H9 (cell line): ENCODE measurements around the gene LMF2. TPM values are rescaled to one million over a fixed set of nuclear protein-coding genes. Genes with fewer than 3 reads are reported as not detected.

Source experiments
- DNase-seq: peaks from one replicate; pipeline ENCODE4 v3.0.0-alpha.2; 2017
- H2AFZ ChIP-seq: one replicate; pipeline ENCODE4 v1.6.1; 2013; ENCODE audit warnings: mild to moderate bottlenecking, low read length, control low read depth, moderate library complexity
- H2AK5ac ChIP-seq: 2 replicates; pipeline ENCODE4 v1.6.1; 2013; ENCODE audit warnings: low read length, control low read depth, mixed read lengths; ENCODE audit not compliant: insufficient read length
- H2BK120ac ChIP-seq: one replicate; pipeline ENCODE4 v1.6.1; 2013; ENCODE audit warnings: low read depth, mild to moderate bottlenecking, low read length, control low read depth, inconsistent platforms; ENCODE audit not compliant: poor library complexity, severe bottlenecking
- H2BK12ac ChIP-seq: 2 replicates; pipeline ENCODE4 v1.6.1; 2013; ENCODE audit warnings: low read length, control low read depth, mixed read lengths, low read depth; ENCODE audit not compliant: insufficient read length
- H2BK15ac ChIP-seq: 2 replicates; pipeline ENCODE4 v1.6.1; 2013; ENCODE audit warnings: low read depth, low read length, control low read depth
- H2BK20ac ChIP-seq: one replicate; pipeline ENCODE4 v1.6.1; 2013; ENCODE audit warnings: low read depth, mild to moderate bottlenecking, low read length, control low read depth, inconsistent platforms; ENCODE audit not compliant: poor library complexity, severe bottlenecking
- H2BK5ac ChIP-seq: 2 replicates; pipeline ENCODE4 v1.6.1; 2013; ENCODE audit warnings: low read length, control low read depth, mixed read lengths; ENCODE audit not compliant: insufficient read length
- H3K14ac ChIP-seq: 2 replicates; pipeline ENCODE4 v1.6.1; 2013; ENCODE audit warnings: low read length, control low read depth; ENCODE audit not compliant: insufficient read depth
- H3K18ac ChIP-seq: 2 replicates; pipeline ENCODE4 v1.6.1; 2013; ENCODE audit warnings: low read depth, mild to moderate bottlenecking, mixed read lengths, low read length, control low read depth; ENCODE audit not compliant: insufficient read length
- H3K23ac ChIP-seq: 2 replicates; pipeline ENCODE4 v1.6.1; 2013; ENCODE audit warnings: low read length, control low read depth, mixed read lengths, low read depth; ENCODE audit not compliant: insufficient read length
- H3K23me2 ChIP-seq: 2 replicates; pipeline ENCODE4 v1.6.1; 2013; ENCODE audit warnings: low read depth, mild to moderate bottlenecking, mixed read lengths, low read length, control low read depth; ENCODE audit not compliant: insufficient read length, poor library complexity, severe bottlenecking
- H3K27ac ChIP-seq: 2 replicates; pipeline ENCODE4 v1.5.1; 2013; ENCODE audit warnings: low read length, control low read depth, mixed read lengths, low read depth; ENCODE audit not compliant: insufficient read length
- H3K27me3 ChIP-seq: 2 replicates; pipeline ENCODE4 v1.6.1; 2013; ENCODE audit warnings: low read length, control low read depth, inconsistent platforms; ENCODE audit not compliant: insufficient read depth
- H3K4ac ChIP-seq: 2 replicates; pipeline ENCODE4 v1.6.1; 2013; ENCODE audit warnings: low read depth, mild to moderate bottlenecking, control low read depth, inconsistent platforms, low read length, moderate library complexity
- H3K4me1 ChIP-seq: 2 replicates; pipeline ENCODE4 v1.6.1; 2013; ENCODE audit warnings: low read length, control low read depth, inconsistent platforms; ENCODE audit not compliant: insufficient read depth
- H3K4me2 ChIP-seq: 2 replicates; pipeline ENCODE4 v1.6.1; 2013; ENCODE audit warnings: low read length, control low read depth, mixed read lengths; ENCODE audit not compliant: insufficient read length, insufficient read depth
- H3K56ac ChIP-seq: 2 replicates; pipeline ENCODE4 v1.6.1; 2013; ENCODE audit warnings: low read depth, mild to moderate bottlenecking, mixed read lengths, low read length, control low read depth; ENCODE audit not compliant: insufficient read length
- H3K79me1 ChIP-seq: 2 replicates; pipeline ENCODE4 v1.6.1; 2013; ENCODE audit warnings: low read depth, mild to moderate bottlenecking, moderate library complexity, low read length, control low read depth, inconsistent platforms; ENCODE audit not compliant: insufficient read depth, poor library complexity, severe bottlenecking
- H3K79me2 ChIP-seq: 2 replicates; pipeline ENCODE4 v1.6.1; 2013; ENCODE audit warnings: low read length, control low read depth, inconsistent platforms; ENCODE audit not compliant: insufficient read depth
- H3K9ac ChIP-seq: 2 replicates; pipeline ENCODE4 v1.6.1; 2013; ENCODE audit warnings: low read length, control low read depth, mixed read lengths; ENCODE audit not compliant: insufficient read length; ENCODE audit errors: extremely low read depth
- H3K9me3 ChIP-seq: one replicate; pipeline ENCODE4 v1.6.1; 2013; ENCODE audit warnings: low read depth, low read length, inconsistent platforms; ENCODE audit not compliant: control insufficient read depth
- H3T11ph ChIP-seq: one replicate; pipeline ENCODE4 v1.6.1; 2013; ENCODE audit warnings: mild to moderate bottlenecking, low read length, control low read depth, inconsistent platforms
- H4K20me1 ChIP-seq: one replicate; pipeline ENCODE4 v1.6.1; 2013; ENCODE audit not compliant: control insufficient read depth, insufficient read length, insufficient read depth
- H4K5ac ChIP-seq: 2 replicates; pipeline ENCODE4 v1.6.1; 2013; ENCODE audit warnings: low read depth, mild to moderate bottlenecking, mixed read lengths, low read length, control low read depth; ENCODE audit not compliant: insufficient read length
- H4K8ac ChIP-seq: replicated peaks from 2 replicates; pipeline ENCODE4 v1.6.1; 2013; ENCODE audit warnings: low read length, control low read depth, mixed read lengths, low read depth; ENCODE audit not compliant: insufficient read length
- H4K91ac ChIP-seq: 2 replicates; pipeline ENCODE4 v1.6.1; 2013; ENCODE audit warnings: low read depth, mild to moderate bottlenecking, moderate library complexity, mixed read lengths, low read length, control low read depth; ENCODE audit not compliant: insufficient read length
- H3K27ac Mint-ChIP-seq, 3 experiments: 2 replicates in 2 of 3; 3 replicates in 1 of 3; pipeline ENCODE4 v1.8.0; 2020 to 2021; ENCODE audit warnings: mixed read lengths in 3 of 3, mild to moderate bottlenecking in 1 of 3, moderate library complexity in 1 of 3
- H3K27me3 Mint-ChIP-seq: 2 replicates; pipeline ENCODE4 v1.8.0; 2021; ENCODE audit warnings: low read depth, mild to moderate bottlenecking, moderate library complexity, mixed read lengths
- H3K36me3 Mint-ChIP-seq, 3 experiments: 2 replicates in 2 of 3; 3 replicates in 1 of 3; pipeline ENCODE4 v1.8.0; 2020 to 2021; ENCODE audit warnings: low read depth in 3 of 3, mixed read lengths in 3 of 3; ENCODE audit not compliant: insufficient read depth in 1 of 3
- H3K4me1 Mint-ChIP-seq, 2 experiments: 2 replicates each; pipeline ENCODE4 v1.8.0; 2020; ENCODE audit warnings: mixed read lengths in 2 of 2
- H3K4me3 Mint-ChIP-seq, 2 experiments: 2 replicates in 1 of 2; 3 replicates in 1 of 2; pipeline ENCODE4 v1.8.0; 2020 to 2021; ENCODE audit warnings: mild to moderate bottlenecking in 2 of 2, mixed read lengths in 2 of 2, moderate library complexity in 1 of 2
- H3K9me3 Mint-ChIP-seq, 2 experiments: 2 replicates in 1 of 2; 3 replicates in 1 of 2; pipeline ENCODE4 v1.8.0; 2020; ENCODE audit warnings: mild to moderate bottlenecking in 2 of 2, mixed read lengths in 2 of 2, moderate library complexity in 1 of 2
- CTCF ChIP-seq: fragments of 200-600 bp; sonication (generic); conservative IDR thresholded peaks from 3 replicates; pipeline ENCODE4 v1.8.0; 2021; ENCODE audit warnings: antibody characterized with exemption, mild to moderate bottlenecking
- WGBS: extraction: QIAGEN DNeasy Blood & Tissue Kit; methylation state at CpG from one replicate; pipeline ENCODE4 v1.1.7; 2013; ENCODE audit warnings: missing lambda C conversion rate, low lambda C conversion rate, mixed read lengths; ENCODE audit not compliant: insufficient read length; ENCODE audit errors: extremely low coverage; 5-methylcytosine and 5-hydroxymethylcytosine counted together
- total RNA-seq: library from RNA; stranded (reverse); gene quantifications from 2 replicates; pipeline ENCODE4 v1.2.1, GENCODE V29; 2021

Gene LMF2
- total RNA-seq, 1 experiment from 2014 or later: 43.6 TPM

DNA sequence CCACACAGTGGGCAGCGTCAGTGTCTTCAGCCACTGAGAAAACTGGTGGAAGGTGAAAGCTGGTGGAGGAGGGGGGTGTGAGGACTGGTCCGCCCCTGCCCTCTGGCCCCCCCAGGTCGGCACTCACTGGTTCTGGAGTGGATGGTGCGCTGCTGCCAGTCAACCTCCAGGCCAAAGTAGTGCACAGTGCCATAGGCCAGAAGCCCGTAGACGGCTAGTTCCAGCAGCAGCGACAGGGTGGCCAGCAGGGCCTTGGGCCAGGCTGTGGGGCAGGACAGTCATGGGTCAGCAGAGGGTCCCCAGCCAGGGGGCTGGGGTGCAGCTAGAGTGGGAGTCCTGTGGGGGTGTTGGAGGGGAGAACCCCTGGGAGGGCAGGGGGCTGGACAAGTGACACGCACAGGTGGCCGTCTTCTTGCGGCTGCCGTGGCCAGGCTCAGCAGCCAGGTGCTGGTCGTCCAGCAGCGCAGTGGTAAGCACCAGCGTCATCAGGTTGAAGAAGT lies 2.2 kb downstream of the LMF2 start:
- H3K4me1 ChIP-seq: no peaks in the 10 kb centered on the region
- no peak overlapping the region for H4K91ac ChIP-seq
- H3K79me1 ChIP-seq: peaks cover 7% of the 10 kb centered on the region
- Mint-ChIP-seq H3K4me3 (no peak overlapping the region), H3K27me3 (no peaks in the 10 kb centered on the region), H3K36me3 (peaks cover 0 to 3% (median 0%) of the 10 kb centered on the region in 3 experiments; a peak in 2 of 7 replicates), H3K4me1 (peaks cover 10 to 14% of the 10 kb centered on the region in 2 experiments), H3K27ac (no peak overlapping the region), H3K9me3 (no peaks in the 10 kb centered on the region)
- no peak overlapping the region for H3K4ac ChIP-seq
- no peaks in the 10 kb centered on the region for H4K20me1 ChIP-seq
- peaks cover 12% of the 10 kb centered on the region for H3K23me2 ChIP-seq
- H2BK12ac ChIP-seq: no peak overlapping the region
- peaks cover 9% of the 10 kb centered on the region; the same call in 1 of the 2 replicates for H3K79me2 ChIP-seq
- H3K18ac ChIP-seq: no peak overlapping the region
- H3K4me2 ChIP-seq: no peak overlapping the region
- H3K9ac ChIP-seq: no peak overlapping the region
- DNase-seq: no peak
- no peak for TF ChIP-seq CTCF
- WGBS: no CpG with 5 or more reads among the region's 14 CpGs
- H2BK120ac ChIP-seq: no peak overlapping the region
- H2BK15ac ChIP-seq: no peak overlapping the region
- H4K5ac ChIP-seq: no peak overlapping the region
- H3K14ac ChIP-seq: no peak overlapping the region
- no peak overlapping the region for H4K8ac ChIP-seq
- no peak overlapping the region for H2BK5ac ChIP-seq
- no peak overlapping the region for H3K56ac ChIP-seq
- no peaks in the 10 kb centered on the region for H3K9me3 ChIP-seq
- no peak overlapping the region for H3K23ac ChIP-seq
- H3K27ac ChIP-seq: no peak overlapping the region
- H2BK20ac ChIP-seq: no peak overlapping the region
- H3K27me3 ChIP-seq: no peaks in the 10 kb centered on the region
- no peak overlapping the region for H2AK5ac ChIP-seq
- H2AFZ ChIP-seq: no peak overlapping the region
- H3T11ph ChIP-seq: no peak overlapping the region
